K562 (cell line): Measurements from ENCODE around the gene SLC25A45. TPM values are rescaled to one million over a fixed set of nuclear protein-coding genes. Genes with fewer than 3 reads are reported as not detected.
A peak's percentile ranks its signal among the peaks of the same experiment; 100 is the strongest.

ENCODE experiments used
- BRD4 ChIP-seq: fragments of 200-600 bp; sonication (generic); IDR thresholded peaks from 2 replicates; pipeline ENCODE4 v1.6.1; 2017; ENCODE audit warnings: inconsistent platforms
- CBX1 ChIP-seq: sonication (generic); IDR thresholded peaks from 2 replicates; pipeline ENCODE4 v1.6.1; 2016; ENCODE audit warnings: antibody characterized with exemption, low read depth, mild to moderate bottlenecking
- DDX20 ChIP-seq: fragments of 450-650 bp; IDR thresholded peaks from 2 replicates; pipeline ENCODE4 v1.6.1; 2016; ENCODE audit warnings: missing genetic modification characterization, low read depth, mild to moderate bottlenecking, missing compliant biosample characterization, moderate library complexity
- DMBX1 ChIP-seq: fragments of 250-450 bp; sonication (Bioruptor Pico); IDR thresholded peaks from 2 replicates; pipeline ENCODE4 v1.8.0; 2022; ENCODE audit warnings: inconsistent platforms, mild to moderate bottlenecking, moderate library complexity, borderline replicate concordance
- ETV1 ChIP-seq: fragments of 450-650 bp; conservative IDR thresholded peaks from 2 replicates; pipeline ENCODE4 v1.6.1; 2016; ENCODE audit warnings: missing genetic modification characterization, control low read depth, low read depth, missing compliant biosample characterization
- FOXJ2 ChIP-seq: fragments of 200-800 bp; sonication (Bioruptor generic); IDR thresholded peaks from 2 replicates; pipeline ENCODE4 v1.6.1; 2016; ENCODE audit warnings: missing genetic modification characterization, missing compliant biosample characterization
- HMGN3 ChIP-seq: IDR thresholded peaks from 2 replicates; pipeline ENCODE4 v1.6.1; 2011; ENCODE audit warnings: borderline replicate concordance, low read depth, mild to moderate bottlenecking, mixed read lengths, low read length; ENCODE audit not compliant: insufficient read length; ENCODE audit errors: extremely low read depth
- JUND ChIP-seq, 2 experiments: IDR thresholded peaks; 2 replicates in 1 of 2; 3 replicates in 1 of 2; pipeline ENCODE4 v1.6.1; 2011; ENCODE audit warnings: borderline replicate concordance in 2 of 2, low read depth in 2 of 2, low read length in 2 of 2, improper control_type of control experiment in 1 of 2, missing biosample characterization in 1 of 2, missing genetic modification characterization in 1 of 2, missing genetic modification reagents in 1 of 2
- KLF1 ChIP-seq: fragments of 450-650 bp; IDR thresholded peaks from 2 replicates; pipeline ENCODE4 v1.6.1; 2016; ENCODE audit warnings: missing genetic modification characterization, missing compliant biosample characterization
- MAFG ChIP-seq: fragments of 450-650 bp; conservative IDR thresholded peaks from 2 replicates; pipeline ENCODE4 v1.6.1; 2016; ENCODE audit warnings: missing genetic modification characterization, missing compliant biosample characterization
- MTA2 ChIP-seq: fragments of 450-650 bp; IDR thresholded peaks from 2 replicates; pipeline ENCODE4 v1.6.1; 2016; ENCODE audit warnings: low read depth
- NCOA2 ChIP-seq, 2 experiments: fragments of 450-650 bp; IDR thresholded peaks; 2 replicates each; pipeline ENCODE4 v1.6.1; 2018; ENCODE audit warnings: mild to moderate bottlenecking in 2 of 2, moderate library complexity in 1 of 2; ENCODE audit not compliant: partially characterized antibody in 2 of 2
- NFYB ChIP-seq: IDR thresholded peaks from 2 replicates; pipeline ENCODE4 v1.6.1; 2011; ENCODE audit warnings: mild to moderate bottlenecking, moderate library complexity; ENCODE audit not compliant: insufficient read length; ENCODE audit errors: extremely low read depth
- POLR2G ChIP-seq: fragments of 200-400 bp; formaldehyde crosslinking; IDR thresholded peaks from 2 replicates; pipeline ENCODE4 v1.6.1; 2017; ENCODE audit warnings: low read depth, mild to moderate bottlenecking, antibody characterized with exemption, low read length, moderate library complexity
- RNF2 ChIP-seq: sonication (generic); IDR thresholded peaks from 2 replicates; pipeline ENCODE4 v1.6.1; 2016
- SMAD4 ChIP-seq: fragments of 250-450 bp; sonication (Bioruptor Pico); conservative IDR thresholded peaks from 2 replicates; pipeline ENCODE4 v1.8.0; 2021; ENCODE audit warnings: inconsistent platforms, mild to moderate bottlenecking, moderate library complexity
- ZBTB26 ChIP-seq: fragments of 450-650 bp; formaldehyde crosslinking; IDR thresholded peaks from 2 replicates; pipeline ENCODE4 v1.4.0; 2022; ENCODE audit warnings: missing genetic modification characterization
- ZNF165 ChIP-seq: fragments of 250-450 bp; sonication (Bioruptor Pico); IDR thresholded peaks from 2 replicates; pipeline ENCODE4 v1.4.0; 2020; ENCODE audit warnings: borderline replicate concordance
- ZNF184 ChIP-seq: sonication (generic); formaldehyde crosslinking; IDR thresholded peaks from 2 replicates; pipeline ENCODE4 v1.5.0; 2020; ENCODE audit warnings: missing genetic modification reagents
- ZNF263 ChIP-seq: sonication (generic); formaldehyde crosslinking; IDR thresholded peaks from 2 replicates; pipeline ENCODE4 v1.8.0; 2022; ENCODE audit warnings: mild to moderate bottlenecking, missing genetic modification reagents, borderline replicate concordance
- ZNF561 ChIP-seq: fragments of 450-650 bp; formaldehyde crosslinking; conservative IDR thresholded peaks from 2 replicates; pipeline ENCODE4 v1.4.0; 2020; ENCODE audit warnings: mild to moderate bottlenecking, moderate library complexity
- ZNF699 ChIP-seq: fragments of 250-450 bp; sonication (Bioruptor Pico); IDR thresholded peaks from 2 replicates; pipeline ENCODE4 v1.8.0; 2021; ENCODE audit warnings: mild to moderate bottlenecking, moderate library complexity; ENCODE audit not compliant: insufficient replicate concordance
- ZNF75A ChIP-seq: fragments of 450-650 bp; formaldehyde crosslinking; IDR thresholded peaks from 2 replicates; pipeline ENCODE4 v1.4.0; 2020; ENCODE audit warnings: mild to moderate bottlenecking
- polyA plus RNA-seq, 8 experiments: library from polyadenylated mRNA; depleted of rRNA in 4 of 8; stranded (reverse) in 5 of 8; unstranded in 3 of 8; fragments of >200 nt; fragmentation: Nextera tagmentation in 2 of 8; fragmentation: Illumina TruSeq in 1 of 8; extraction: Ambion mirVana in 2 of 8; extraction: Trizol in 1 of 8; gene quantifications; 2 replicates each; pipeline versions ENCODE4 v1.2.1 to v1.2.3, GENCODE V29; 2011 to 2014; ENCODE audit warnings: inconsistent platforms in 1 of 8, missing spikeins in 1 of 8
- total RNA-seq, 7 experiments: library from RNA; depleted of rRNA in 6 of 7; stranded (reverse); fragments of >200 nt in 6 of 7; fragmentation: Illumina TruSeq in 2 of 7; extraction: Trizol in 2 of 7; gene quantifications; 2 replicates each; pipeline versions ENCODE4 v1.2.1 to v1.2.3, GENCODE V29; 2011 to 2021; ENCODE audit warnings: low replicate concordance in 1 of 7
- TF ChIP-seq, protein P1 (sequence below): sonication (generic); formaldehyde crosslinking; IDR thresholded peaks from 2 replicates; pipeline ENCODE4 v1.8.0; 2022; ENCODE audit warnings: mild to moderate bottlenecking, missing genetic modification reagents
- TF ChIP-seq, protein P2 (sequence below): fragments of 200-800 bp; sonication (Bioruptor generic); IDR thresholded peaks from 2 replicates; pipeline ENCODE4 v1.6.1; 2017; ENCODE audit warnings: missing genetic modification characterization, missing compliant biosample characterization

SLC25A45 gene
- total and polyA plus RNA-seq, 9 of the 15 experiments (the other 6 are each of a cell fraction or from before 2014, with no cell fraction given) = 0.15 to 2.3 (median 0.68) TPM

GRCh38 chr11:65420979-65421793, 38.7 kb upstream of the SLC25A45 start (continued):
- peak; percentile 24; the same call in 1 of the 2 replicates for TF ChIP-seq BRD4
- TF ChIP-seq ZNF699 (CRISPR knock-in tag) = no peak
- TF ChIP-seq DMBX1 = peak; percentile 88
- no peak for TF ChIP-seq NFYB
- peak; percentile 37; the same call in 1 of the 2 replicates for TF ChIP-seq KLF1 (tag)
- no peak for TF ChIP-seq FOXJ2 (tag)
- no peak for TF ChIP-seq HMGN3
- no peak for TF ChIP-seq DDX20 (tag)
- 0 out of 2 replicates have a peak, but pooled peaks have one; percentile 24 for TF ChIP-seq MTA2
- peak; percentile 69 for TF ChIP-seq POLR2G
- no peak for TF ChIP-seq ZNF184 (CRISPR knock-in tag)
- peak; percentile 86 for TF ChIP-seq SMAD4
- no peak for TF ChIP-seq NCOA2 (IDR thresholded peaks at IDR 0.05; ENCODE audit: partially characterized antibody in 2 of 2)
- peak; percentile 57; the same call in 1 of the 2 replicates for TF ChIP-seq RNF2
- no peak for TF ChIP-seq ZNF75A (CRISPR knock-in tag)
- no peak for TF ChIP-seq MAFG
- TF ChIP-seq, protein P1, sequence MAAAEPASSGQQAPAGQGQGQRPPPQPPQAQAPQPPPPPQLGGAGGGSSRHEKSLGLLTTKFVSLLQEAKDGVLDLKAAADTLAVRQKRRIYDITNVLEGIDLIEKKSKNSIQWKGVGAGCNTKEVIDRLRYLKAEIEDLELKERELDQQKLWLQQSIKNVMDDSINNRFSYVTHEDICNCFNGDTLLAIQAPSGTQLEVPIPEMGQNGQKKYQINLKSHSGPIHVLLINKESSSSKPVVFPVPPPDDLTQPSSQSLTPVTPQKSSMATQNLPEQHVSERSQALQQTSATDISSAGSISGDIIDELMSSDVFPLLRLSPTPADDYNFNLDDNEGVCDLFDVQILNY (CRISPR knock-in tag) = no peak
- TF ChIP-seq, protein P2, sequence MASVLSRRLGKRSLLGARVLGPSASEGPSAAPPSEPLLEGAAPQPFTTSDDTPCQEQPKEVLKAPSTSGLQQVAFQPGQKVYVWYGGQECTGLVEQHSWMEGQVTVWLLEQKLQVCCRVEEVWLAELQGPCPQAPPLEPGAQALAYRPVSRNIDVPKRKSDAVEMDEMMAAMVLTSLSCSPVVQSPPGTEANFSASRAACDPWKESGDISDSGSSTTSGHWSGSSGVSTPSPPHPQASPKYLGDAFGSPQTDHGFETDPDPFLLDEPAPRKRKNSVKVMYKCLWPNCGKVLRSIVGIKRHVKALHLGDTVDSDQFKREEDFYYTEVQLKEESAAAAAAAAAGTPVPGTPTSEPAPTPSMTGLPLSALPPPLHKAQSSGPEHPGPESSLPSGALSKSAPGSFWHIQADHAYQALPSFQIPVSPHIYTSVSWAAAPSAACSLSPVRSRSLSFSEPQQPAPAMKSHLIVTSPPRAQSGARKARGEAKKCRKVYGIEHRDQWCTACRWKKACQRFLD = no peak
- TF ChIP-seq CBX1 = no peak
- no peak for TF ChIP-seq ZNF165
- TF ChIP-seq JUND (IDR thresholded peaks at IDR 0.05; ENCODE audit: borderline replicate concordance, low read depth, low read length) = peak; percentile 91
- no peak for TF ChIP-seq JUND (tag; IDR thresholded peaks at IDR 0.05; ENCODE audit: borderline replicate concordance, low read depth, low read length)
- TF ChIP-seq ZBTB26 (CRISPR knock-in tag) = 0 out of 2 replicates have a peak, but pooled peaks have one; percentile 60
- no peak for TF ChIP-seq ZNF263 (CRISPR knock-in tag)
- no peak; the same call in 1 of the 2 replicates for TF ChIP-seq ETV1 (tag)
- TF ChIP-seq ZNF561 (CRISPR knock-in tag) = no peak
